Fibroblast of lung (primary cell): Measurements from ENCODE around the gene CLEC4D.
A peak's percentile ranks its signal among the peaks of the same experiment; 100 is the strongest.

Source experiments
- CTCF ChIP-seq, 2 donors: IDR thresholded peaks in 1 of 2; conservative IDR thresholded peaks in 1 of 2; 1 replicate in 1 of 2; 2 replicates in 1 of 2; pipeline ENCODE4 v1.5.1; 2011 to 2012; ENCODE audit warnings: low read length in 2 of 2, control low read depth in 1 of 2, inconsistent platforms in 1 of 2, low read depth in 1 of 2, mild to moderate bottlenecking in 1 of 2
- EZH2 ChIP-seq: IDR thresholded peaks from 2 replicates; pipeline ENCODE4 v1.5.1; 2012; ENCODE audit warnings: low read length, control low read depth, mild to moderate bottlenecking; ENCODE audit errors: missing control alignments

- TF ChIP-seq CTCF (conservative IDR thresholded peaks at IDR 0.05 in 1 of 2, IDR thresholded peaks at IDR 0.05 in 1 of 2; ENCODE audit: low read depth in 1 of 2, low read length in 2 of 2) (peak; percentile 88 to 89), EZH2 (no peak)
Measured at GRCh38 chr12:8544295-8544694, 31.0 kb downstream of the CLEC4D start.
